Neural cell (in vitro differentiated cells): ENCODE data around the gene SLC13A1. TPM values are rescaled to one million over a fixed set of nuclear protein-coding genes. Genes with fewer than 3 reads are reported as not detected.

Experiments used
- H2AFZ ChIP-seq: fragments of 200-600, 300-800 bp; sonication (generic), shearing (Covaris generic); 2 replicates; pipeline ENCODE4 v1.6.0; 2014; ENCODE audit warnings: low read depth, mild to moderate bottlenecking, antibody characterized with exemption, low read length, moderate library complexity
- H3F3A ChIP-seq: fragments of 200-600 bp; shearing (Covaris generic); 2 replicates; pipeline ENCODE4 v1.6.1; 2016; ENCODE audit warnings: mild to moderate bottlenecking, moderate library complexity, mixed read lengths, antibody characterized with exemption, low read length; ENCODE audit not compliant: insufficient read depth, poor library complexity, severe bottlenecking
- H3K27ac ChIP-seq: fragments of 200-600, 300-800 bp; sonication (generic), shearing (Covaris generic); 2 replicates; pipeline ENCODE4 v1.5.1; 2014; ENCODE audit warnings: mild to moderate bottlenecking, low read length, moderate library complexity
- H3K27me3 ChIP-seq: fragments of 300-800, 200-600 bp; sonication (generic), shearing (Covaris generic); 2 replicates; pipeline ENCODE4 v1.6.0; 2014; ENCODE audit warnings: mild to moderate bottlenecking, low read depth, low read length, moderate library complexity; ENCODE audit not compliant: insufficient read depth
- H3K36me3 ChIP-seq: fragments of 300-800, 200-600 bp; sonication (generic), shearing (Covaris generic); 2 replicates; pipeline ENCODE4 v1.5.1; 2014; ENCODE audit warnings: mild to moderate bottlenecking, antibody characterized with exemption, low read length, moderate library complexity; ENCODE audit not compliant: insufficient read depth
- H3K4me2 ChIP-seq: fragments of 300-800, 200-600 bp; sonication (generic), shearing (Covaris generic); 2 replicates; pipeline ENCODE4 v1.6.0; 2014; ENCODE audit warnings: mild to moderate bottlenecking, low read length
- H3K4me3 ChIP-seq: fragments of 300-800, 200-600 bp; sonication (generic), shearing (Covaris generic); 2 replicates; pipeline ENCODE4 v1.5.1; 2014; ENCODE audit warnings: mild to moderate bottlenecking, low read length, moderate library complexity
- H3K79me2 ChIP-seq: fragments of 200-600 bp; shearing (Covaris generic); replicated peaks from 2 replicates; pipeline ENCODE4 v1.6.0; 2014; ENCODE audit warnings: mild to moderate bottlenecking, low read length, moderate library complexity; ENCODE audit not compliant: insufficient read depth
- H3K9ac ChIP-seq: fragments of 300-800, 200-600 bp; sonication (generic), shearing (Covaris generic); 2 replicates; pipeline ENCODE4 v1.6.1; 2016; ENCODE audit warnings: mild to moderate bottlenecking, low read length, mixed read lengths
- H3K9me2 ChIP-seq: fragments of 200-600 bp; shearing (Covaris generic); 2 replicates; pipeline ENCODE4 v1.6.1; 2016; ENCODE audit warnings: mild to moderate bottlenecking, low read length, mixed read lengths; ENCODE audit not compliant: insufficient read depth
- H3K9me3 ChIP-seq: fragments of 200-600, 300-800 bp; sonication (generic), shearing (Covaris generic); 2 replicates; pipeline ENCODE4 v1.6.1; 2016; ENCODE audit warnings: mild to moderate bottlenecking, mixed run types, low read length, moderate library complexity, mixed read lengths
- H4K20me1 ChIP-seq: fragments of 200-600 bp; shearing (Covaris generic); 2 replicates; pipeline ENCODE4 v1.6.1; 2016; ENCODE audit warnings: mild to moderate bottlenecking, mixed run types; ENCODE audit not compliant: insufficient read depth
- CTCF ChIP-seq: fragments of 450-650 bp; IDR thresholded peaks from 2 replicates; pipeline ENCODE4 v1.5.1; 2014; ENCODE audit warnings: antibody characterized with exemption, mild to moderate bottlenecking, moderate library complexity; ENCODE audit not compliant: poor library complexity, severe bottlenecking
- EP300 ChIP-seq: fragments of 450-650 bp; conservative IDR thresholded peaks from 2 replicates; pipeline ENCODE4 v1.6.1; 2014; ENCODE audit warnings: antibody characterized with exemption, mild to moderate bottlenecking, moderate library complexity; ENCODE audit not compliant: poor library complexity, severe bottlenecking
- EZH2 ChIP-seq: fragments of 200-600, 300-800 bp; shearing (Covaris generic), sonication (generic); IDR thresholded peaks from 2 replicates; pipeline ENCODE4 v1.6.1; 2014; ENCODE audit warnings: antibody characterized with exemption, low read length, borderline replicate concordance, mild to moderate bottlenecking; ENCODE audit not compliant: insufficient read depth, poor library complexity, severe bottlenecking
- MXI1 ChIP-seq: fragments of 450-650 bp; conservative IDR thresholded peaks from 2 replicates; pipeline ENCODE4 v1.6.1; 2014; ENCODE audit warnings: antibody characterized with exemption, mild to moderate bottlenecking; ENCODE audit not compliant: poor library complexity, severe bottlenecking
- POLR2AphosphoS5 ChIP-seq: IDR thresholded peaks from 2 replicates; pipeline ENCODE4 v1.6.1; 2012
- RAD21 ChIP-seq: fragments of 450-650 bp; conservative IDR thresholded peaks from 2 replicates; pipeline ENCODE4 v1.6.1; 2014; ENCODE audit warnings: antibody characterized with exemption, mild to moderate bottlenecking, moderate library complexity
- REST ChIP-seq: IDR thresholded peaks from 2 replicates; pipeline ENCODE4 v1.6.1; 2012; ENCODE audit warnings: borderline replicate concordance
- SMC3 ChIP-seq: fragments of 450-650 bp; conservative IDR thresholded peaks from 2 replicates; pipeline ENCODE4 v1.6.1; 2014; ENCODE audit warnings: antibody characterized with exemption, mild to moderate bottlenecking, moderate library complexity; ENCODE audit not compliant: poor library complexity
- TAF1 ChIP-seq: IDR thresholded peaks from 2 replicates; pipeline ENCODE4 v1.6.1; 2012; ENCODE audit warnings: low read depth
- polyA plus RNA-seq: library from polyadenylated mRNA; depleted of rRNA; stranded (reverse); fragments of >200 nt; gene quantifications from 2 replicates; pipeline ENCODE4 v1.2.3, GENCODE V29; 2014

SLC13A1 gene
- polyA plus RNA-seq, 1 donor from 2014 or later = not detected

GRCh38 chr7:123131140-123131539, 68.6 kb downstream of the SLC13A1 start:
- Histone ChIP-seq H2AFZ (no peak overlapping the region), H3K9me2 (no peaks in the 10 kb centered on the region)
- no peak for TF ChIP-seq POLR2AphosphoS5
- TF ChIP-seq RAD21 = no peak
- TF ChIP-seq EZH2 = no peak
- no peak for TF ChIP-seq CTCF
- TF ChIP-seq EP300 = no peak

GRCh38 chr7:123126691-123127090, 73.1 kb downstream of the SLC13A1 start:
- Histone ChIP-seq H3K27me3 (no peaks in the 10 kb centered on the region), H2AFZ (no peak overlapping the region), H3K36me3 (no peaks in the 10 kb centered on the region), H3K9me2 (no peaks in the 10 kb centered on the region), H4K20me1 (no peaks in the 10 kb centered on the region), H3K27ac (no peak overlapping the region), H3K9me3 (no peaks in the 10 kb centered on the region), H3K4me3 (no peak overlapping the region), H3K4me2 (no peak overlapping the region), H3F3A (no peaks in the 10 kb centered on the region), H3K9ac (no peak overlapping the region), H3K79me2 (no peaks in the 10 kb centered on the region)
- TF ChIP-seq SMC3 = no peak
- no peak for TF ChIP-seq MXI1
- no peak for TF ChIP-seq TAF1
- no peak for TF ChIP-seq CTCF
- TF ChIP-seq EZH2 = no peak
- TF ChIP-seq REST = no peak
- no peak for TF ChIP-seq POLR2AphosphoS5
- no peak for TF ChIP-seq RAD21
- TF ChIP-seq EP300 = no peak

More at GRCh38 chr7:123131140-123131539, 68.6 kb downstream of the SLC13A1 start:
- Histone ChIP-seq H3K36me3 (no peaks in the 10 kb centered on the region), H3K4me2 (no peak overlapping the region), H3K4me3 (no peak overlapping the region), H3K9ac (no peak overlapping the region), H3K9me3 (no peaks in the 10 kb centered on the region), H3K27me3 (no peaks in the 10 kb centered on the region), H3F3A (no peaks in the 10 kb centered on the region), H4K20me1 (no peaks in the 10 kb centered on the region), H3K79me2 (no peaks in the 10 kb centered on the region), H3K27ac (no peak overlapping the region)
